ENCODE data around the gene PYDC2. TPM values are rescaled to one million over a fixed set of nuclear protein-coding genes. Genes with fewer than 3 reads are reported as not detected.

PYDC2 gene
- total and polyA plus RNA-seq, 2 donors (not counting 3 experiments of a cell fraction or from before 2014, with no cell fraction given) = not detected

- no peak overlapping the region for H2AFZ ChIP-seq (ENCODE audit: low read depth, low read length)
- CTCF ChIA-PET = no interaction called here
- intact Hi-C loops (cut with micrococcal nuclease) = no loop called here
- no peaks in the 10 kb centered on the region for H3K4me1 ChIP-seq (ENCODE audit: control insufficient read depth, extremely low read depth, insufficient read depth, low read length)
- POLR2A ChIA-PET = no interaction called here
- H3K27me3 ChIP-seq (ENCODE audit: control insufficient read depth in 2 of 2, insufficient read depth in 2 of 2, low read length in 2 of 2) = peaks cover 2% of the 10 kb centered on the region in 2 experiments
- no peak overlapping the region for H3K9ac ChIP-seq (replicated peaks; ENCODE audit: extremely low read depth, insufficient read depth, low read length)
- H3K9me3 ChIP-seq (replicated peaks; ENCODE audit: control insufficient read depth, insufficient read depth, low read length) = no peaks in the 10 kb centered on the region
- no peaks in the 10 kb centered on the region for H3K9me1 ChIP-seq (replicated peaks; ENCODE audit: control insufficient read depth, extremely low read depth, insufficient read depth, low read length)
- no peaks in the 10 kb centered on the region for H4K20me1 ChIP-seq (replicated peaks; ENCODE audit: control insufficient read depth, extremely low read depth, insufficient read depth, low read length)
- FAIRE-seq (no peak), DNase-seq (ENCODE audit: low read depth, low spot score) (no peak)
- H3K4me3 ChIP-seq (replicated peaks in 1 of 3; ENCODE audit: insufficient read depth in 1 of 3, low read depth in 1 of 3, low read length in 3 of 3) = no peak overlapping the region
- TF ChIP-seq JUN (IDR thresholded peaks at IDR 0.05; ENCODE audit: borderline replicate concordance, insufficient read depth, insufficient read length, low read depth) (no peak), MYC (IDR thresholded peaks at IDR 0.05; ENCODE audit: low read depth, low read length) (no peak), EZH2 (IDR thresholded peaks at IDR 0.05; ENCODE audit: borderline replicate concordance, low read depth, low read length, severe bottlenecking) (no peak), POLR2AphosphoS5 (IDR thresholded peaks at IDR 0.05; ENCODE audit: insufficient read depth, low read depth, low read length) (no peak), FOS (IDR thresholded peaks at IDR 0.05; ENCODE audit: borderline replicate concordance, insufficient read depth, low read length) (no peak), MAX (IDR thresholded peaks at IDR 0.05; ENCODE audit: insufficient read depth, insufficient read length) (no peak), GATA2 (IDR thresholded peaks at IDR 0.05; ENCODE audit: insufficient read depth, insufficient read length, low read depth, low read length) (no peak), POLR2A (IDR thresholded peaks at IDR 0.05; ENCODE audit: low read depth, low read length) (no peak), CTCF (IDR thresholded peaks at IDR 0.05; ENCODE audit: extremely low read depth in 1 of 2, insufficient read depth in 1 of 2, low read depth in 1 of 2, low read length in 2 of 2) (no peak)
- no TSS peak for BruUV-seq (replicated peaks)
- H3K79me2 ChIP-seq (ENCODE audit: control insufficient read depth, insufficient read depth, low read length) = no peaks in the 10 kb centered on the region
- no peak overlapping the region for H3K27ac ChIP-seq (ENCODE audit: insufficient read depth, low read depth, low read length)
- dilution Hi-C loops (cut with MboI; ENCODE audit: extremely low pct_ligation_motif_present, low sequenced_read_pairs) = no loop called here
- H3K4me2 ChIP-seq (ENCODE audit: insufficient read depth, low read length) = no peak overlapping the region
- H3K36me3 ChIP-seq (ENCODE audit: control insufficient read depth in 2 of 2, extremely low read depth in 1 of 2, insufficient read depth in 2 of 2, low read length in 2 of 2) = no peaks in the 10 kb centered on the region
Measured at GRCh38 chr3:191440532-191440931, 20.4 kb upstream of the PYDC2 start.
